Common myeloid progenitor, CD34-positive (primary cell): ENCODE results near the gene RTN4IP1.
A peak's percentile ranks its signal among the peaks of the same experiment; 100 is the strongest.
"Not testable (repeated sequence)": the region's sequence is repeated elsewhere in the genome, so short reads cannot be mapped to it uniquely, and the experiment has no call there.

ENCODE experiments used
- CTCF ChIA-PET: fragments of 350-600 bp; sonication (Branson Sonifier 250); formaldehyde crosslinking; loops from one replicate; lab custom pipeline; 2021; ENCODE audit warnings: antibody characterized with exemption; lab: Charles Lee
- POLR2A ChIA-PET: fragments of 350-600 bp; sonication (Branson Sonifier 250); formaldehyde crosslinking; loops from one replicate; lab custom pipeline; 2021; ENCODE audit warnings: antibody characterized with exemption; lab: Charles Lee
- DNase-seq, 3 donors: peaks; one replicate each; pipeline versions ENCODE4 v3.0.0 to v3.0.0-alpha.2; 2013
- H3K27ac ChIP-seq, 2 experiments: 1 replicate in 1 of 2; 2 replicates in 1 of 2; pipeline ENCODE4 v1.7.0; 2013; ENCODE audit warnings: inconsistent platforms in 2 of 2, low read length in 2 of 2, mild to moderate bottlenecking in 2 of 2, low read depth in 1 of 2, moderate library complexity in 1 of 2; ENCODE audit not compliant: severe bottlenecking in 2 of 2, insufficient read depth in 1 of 2, poor library complexity in 1 of 2
- H3K27me3 ChIP-seq, 5 experiments: replicated peaks in 2 of 5; 1 replicate in 3 of 5; 2 replicates in 2 of 5; pipeline versions ENCODE4 v1.6.1 to v1.7.0; 2013; ENCODE audit warnings: low read length in 4 of 5, mild to moderate bottlenecking in 2 of 5, moderate library complexity in 2 of 5, inconsistent platforms in 1 of 5; ENCODE audit not compliant: insufficient read depth in 5 of 5, control insufficient read depth in 4 of 5
- H3K36me3 ChIP-seq, 4 experiments: 1 replicate in 2 of 4; 2 replicates in 2 of 4; pipeline versions ENCODE4 v1.6.1 to v1.7.0; 2013; ENCODE audit warnings: low read length in 3 of 4, control low read depth in 1 of 4, mild to moderate bottlenecking in 1 of 4; ENCODE audit not compliant: control insufficient read depth in 4 of 4, insufficient read depth in 4 of 4
- H3K4me1 ChIP-seq, 4 experiments: 1 replicate in 3 of 4; 2 replicates in 1 of 4; pipeline versions ENCODE4 v1.6.1 to v1.7.1; 2013; ENCODE audit warnings: low read length in 3 of 4, mild to moderate bottlenecking in 3 of 4, control low read depth in 1 of 4, inconsistent platforms in 1 of 4, moderate library complexity in 1 of 4; ENCODE audit not compliant: control insufficient read depth in 4 of 4, insufficient read depth in 4 of 4; ENCODE audit errors: control extremely low read depth in 1 of 4
- H3K4me3 ChIP-seq, 7 experiments: 1 replicate in 4 of 7; 2 replicates in 3 of 7; pipeline versions ENCODE4 v1.5.1 to v1.7.0; 2013; ENCODE audit warnings: mild to moderate bottlenecking in 7 of 7, low read length in 6 of 7, moderate library complexity in 6 of 7, inconsistent platforms in 2 of 7, low read depth in 2 of 7, control low read depth in 1 of 7; ENCODE audit not compliant: insufficient read depth in 4 of 7, control insufficient read depth in 1 of 7; ENCODE audit errors: extremely low read depth in 1 of 7
- H3K9me3 ChIP-seq, 5 experiments: 1 replicate in 4 of 5; 2 replicates in 1 of 5; pipeline versions ENCODE4 v1.6.1 to v1.7.1; 2013; ENCODE audit warnings: low read length in 4 of 5, mild to moderate bottlenecking in 2 of 5, inconsistent platforms in 1 of 5, low read depth in 1 of 5, moderate library complexity in 1 of 5; ENCODE audit not compliant: control insufficient read depth in 4 of 5, insufficient read depth in 2 of 5; ENCODE audit errors: control extremely low read depth in 1 of 5
- WGBS: methylation state at CpG from one replicate; pipeline ENCODE4 v1.1.5; 2013; ENCODE audit not compliant: insufficient coverage; 5-methylcytosine and 5-hydroxymethylcytosine counted together

The RTN4IP1 gene

GRCh38 chr6:106591111-106591825, 38.0 kb downstream of the RTN4IP1 start:
- 100% methylated on average over 1 of the region's 3 CpGs for WGBS
- ChIA-PET POLR2A (no interaction called here), CTCF (interaction anchor here (1.2 kb wide), 1 partner anchor 27 kb away, joined by 4 read pairs; no protein-coding TSS in a partner anchor)
- H3K4me1 ChIP-seq = no peaks in the 10 kb centered on the region
- no peaks in the 10 kb centered on the region for H3K27me3 ChIP-seq
- peak in 1 of 3 donors; percentile 10 for DNase-seq
- H3K4me3 ChIP-seq = no peak overlapping the region
- H3K9me3 ChIP-seq = no peaks in the 10 kb centered on the region
- no peak overlapping the region for H3K27ac ChIP-seq
- peaks cover 3 to 14% (median 8%) of the 10 kb centered on the region in 4 experiments for H3K36me3 ChIP-seq

- DNase-seq, POLR2A ChIA-PET, H3K4me1 ChIP-seq, CTCF ChIA-PET, H3K4me3 ChIP-seq, H3K27ac ChIP-seq, H3K9me3 ChIP-seq, H3K27me3 ChIP-seq: not testable (repeated sequence)
- WGBS = 64% methylated on average over 2 of the region's 5 CpGs
- H3K36me3 ChIP-seq = peaks cover 4 to 20% (median 10%) of the 10 kb centered on the region in 4 experiments
Measured at GRCh38 chr6:106588937-106589336, 40.4 kb downstream of the RTN4IP1 start.

- no peak for DNase-seq
- 100% methylated on average over 4 of the region's 4 CpGs for WGBS
- H3K4me1 ChIP-seq = no peaks in the 10 kb centered on the region
- no peak overlapping the region for H3K4me3 ChIP-seq
- no peaks in the 10 kb centered on the region for H3K27me3 ChIP-seq
- no peak overlapping the region for H3K27ac ChIP-seq
- ChIA-PET CTCF (interaction anchor here (0.7 kb wide), 1 partner anchor 361 kb away, joined by 3 read pairs; no protein-coding TSS in a partner anchor), POLR2A (no interaction called here)
- peaks cover 11 to 34% (median 14%) of the 10 kb centered on the region in 4 experiments for H3K36me3 ChIP-seq
- H3K9me3 ChIP-seq = no peaks in the 10 kb centered on the region
Measured at GRCh38 chr6:106586815-106587415, 42.4 kb downstream of the RTN4IP1 start.

DNA sequence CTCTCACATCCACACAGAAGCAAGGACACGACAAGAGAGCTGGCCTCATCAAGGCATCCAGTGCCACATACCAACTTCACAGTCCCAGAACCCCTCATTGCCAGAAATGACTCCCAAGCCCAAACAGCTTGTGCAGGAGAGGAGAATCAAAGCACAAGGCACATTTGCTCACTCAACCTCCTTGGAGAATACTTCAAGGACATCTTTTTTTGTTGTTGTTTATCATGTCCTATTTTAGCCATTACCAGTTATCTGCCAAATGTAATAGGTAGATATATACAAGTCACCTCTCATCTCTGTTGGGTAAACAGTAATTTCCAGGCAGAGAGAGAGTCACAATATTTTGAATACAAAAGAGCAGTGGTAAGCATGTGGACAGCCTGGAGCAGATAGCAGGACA, 47.8 kb downstream of the RTN4IP1 start:
- no peak overlapping the region for H3K4me3 ChIP-seq
- no peaks in the 10 kb centered on the region for H3K9me3 ChIP-seq
- ChIA-PET CTCF (no interaction called here), POLR2A (no interaction called here)
- no CpG with 5 or more reads among the region's 1 CpG for WGBS
- no peak overlapping the region for H3K27ac ChIP-seq
- no peak for DNase-seq
- peaks cover 2 to 23% (median 12%) of the 10 kb centered on the region in 4 experiments for H3K36me3 ChIP-seq
- no peaks in the 10 kb centered on the region for H3K4me1 ChIP-seq
- no peaks in the 10 kb centered on the region for H3K27me3 ChIP-seq

GRCh38 chr6:106579281-106579680, 50.0 kb downstream of the RTN4IP1 start:
- ChIA-PET CTCF (interaction anchor here (1.4 kb wide), 1 partner anchor 12 kb away, joined by 5 read pairs; no protein-coding TSS in a partner anchor), POLR2A (interaction anchor here (0.6 kb wide), 2 partner anchors 17 to 1124 kb away, joined by 3 read pairs; no protein-coding TSS in a partner anchor)
- no peak for DNase-seq
- H3K27ac ChIP-seq = no peak overlapping the region
- WGBS = 100% methylated on average over 2 of the region's 2 CpGs
- no peak overlapping the region for H3K4me3 ChIP-seq
- no peaks in the 10 kb centered on the region for H3K4me1 ChIP-seq
- H3K36me3 ChIP-seq = peaks cover under 1 to 21% (median 15%) of the 10 kb centered on the region in 4 experiments
- no peaks in the 10 kb centered on the region for H3K9me3 ChIP-seq
- H3K27me3 ChIP-seq = no peaks in the 10 kb centered on the region

DNA sequence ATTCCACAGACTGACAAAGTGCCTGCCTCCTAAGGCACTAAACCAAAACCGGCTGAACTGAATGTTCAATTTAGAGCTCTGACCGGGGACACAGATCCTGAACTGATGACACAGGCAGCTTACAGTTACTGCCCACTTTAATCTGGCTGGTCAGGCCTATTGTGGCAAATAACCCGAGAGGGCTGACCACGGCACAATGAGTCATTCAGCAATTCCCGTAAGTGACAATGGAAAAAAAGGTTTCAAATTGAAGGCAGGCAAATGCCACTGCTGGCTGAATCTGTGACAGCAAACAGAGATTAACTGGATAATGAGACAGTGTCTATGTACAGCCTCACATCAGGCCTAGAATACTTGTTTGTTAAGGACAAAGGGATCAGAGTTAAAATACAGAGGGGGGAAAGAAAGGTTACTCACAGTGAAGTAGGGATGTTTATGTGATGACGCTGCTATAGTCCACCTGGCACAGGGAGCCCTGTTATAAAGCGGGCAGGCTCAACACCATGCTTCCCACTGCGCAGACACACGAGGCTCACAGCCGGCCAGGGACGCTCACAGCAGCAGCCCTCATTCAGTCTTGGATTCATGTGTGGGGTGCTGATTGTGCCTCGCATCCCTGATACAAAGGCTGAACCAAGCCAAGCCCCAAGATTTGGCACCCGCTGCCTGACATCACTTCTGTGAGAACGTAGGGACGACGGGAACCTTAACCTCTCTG, 54.4 kb downstream of the RTN4IP1 start:
- Histone ChIP-seq H3K4me1 (no peaks in the 10 kb centered on the region), H3K27ac (no peak overlapping the region), H3K4me3 (no peak overlapping the region), H3K9me3 (no peaks in the 10 kb centered on the region), H3K36me3 (peaks cover 3 to 16% (median 8%) of the 10 kb centered on the region in 4 experiments), H3K27me3 (no peaks in the 10 kb centered on the region)
- POLR2A ChIA-PET = no interaction called here
- CTCF ChIA-PET = no interaction called here
- peak in 1 of 3 donors; percentile 10 for DNase-seq
- 97% methylated on average over 16 of the region's 16 CpGs for WGBS
